SK-N-MC (cell line): Measurements from ENCODE around the gene PRAC1.

Experiments used
- EZH2 ChIP-seq: fragments of 200-600 bp; sonication (generic); IDR thresholded peaks from one replicate; pipeline ENCODE4 v1.6.1; 2017; ENCODE audit warnings: antibody characterized with exemption
- POLR2AphosphoS5 ChIP-seq: IDR thresholded peaks from 2 replicates; pipeline ENCODE4 v1.6.1; 2012; ENCODE audit warnings: mild to moderate bottlenecking, low read depth, low read length, borderline replicate concordance

GRCh38 chr17:48738803-48739526 lies 16.6 kb upstream of the PRAC1 start:
- TF ChIP-seq EZH2 (no peak), POLR2AphosphoS5 (no peak)
